ENCODE results near the gene RAP1GAP.

GRCh38 chr1:21628798-21629393 is 40.3 kb downstream of the RAP1GAP start:
- TF ChIP-seq EZH2 (IDR thresholded peaks at IDR 0.05; ENCODE audit: borderline replicate concordance, low read length) (no peak), CTCF (conservative IDR thresholded peaks at IDR 0.05 in 1 of 2, IDR thresholded peaks at IDR 0.05 in 1 of 2; ENCODE audit: extremely low read depth in 1 of 2, insufficient read depth in 1 of 2, low read depth in 1 of 2, low read length in 2 of 2) (no peak)
